Stomach (tissue), 9 donors: ENCODE measurements around the gene LRFN5. TPM values are rescaled to one million over a fixed set of nuclear protein-coding genes. Genes with fewer than 3 reads are reported as not detected.
A peak's percentile ranks its signal among the peaks of the same experiment; 100 is the strongest.

ENCODE experiments used
- DNase-seq, 2 donors: peaks; one replicate each; pipeline versions ENCODE4 v3.0.0 to v3.0.0-alpha.2; 2013 to 2019
- H3K27ac ChIP-seq, 5 donors: fragments of 200-600 bp in 4 of 5; sonication (generic) in 4 of 5; one replicate each; pipeline ENCODE4 v1.5.1; 2013 to 2019; ENCODE audit warnings: mild to moderate bottlenecking in 1 of 5, moderate library complexity in 1 of 5
- H3K27me3 ChIP-seq, 3 donors: fragments of 200-600 bp; sonication (generic); one replicate each; pipeline ENCODE4 v1.5.1; 2017 to 2019; ENCODE audit warnings: mixed run types in 1 of 3
- H3K36me3 ChIP-seq, 4 donors: fragments of 200-600 bp; sonication (generic); 1 replicate in 3 of 4; 2 replicates in 1 of 4; pipeline ENCODE4 v1.5.1; 2016 to 2019
- H3K4me1 ChIP-seq, 4 donors: fragments of 200-600 bp; sonication (generic); one replicate each; pipeline ENCODE4 v1.5.1; 2016 to 2019
- H3K4me3 ChIP-seq, 4 donors: fragments of 200-600 bp; sonication (generic) in 3 of 4; one replicate each; pipeline ENCODE4 v1.5.1; 2016 to 2019; ENCODE audit warnings: mild to moderate bottlenecking in 1 of 4
- H3K9me3 ChIP-seq, 4 donors: fragments of 200-600 bp; sonication (generic); one replicate each; pipeline ENCODE4 v1.5.1; 2016 to 2019
- EP300 ChIP-seq: sonication (generic); formaldehyde crosslinking; IDR thresholded peaks from one replicate; pipeline ENCODE4 v1.6.1; 2017; ENCODE audit warnings: antibody characterized with exemption
- POLR2A ChIP-seq, 4 donors: fragments of 450-650 bp; IDR thresholded peaks; one replicate each; pipeline ENCODE4 v1.6.1; 2016; ENCODE audit warnings: antibody characterized with exemption in 4 of 4, control low read depth in 2 of 4, mild to moderate bottlenecking in 1 of 4, moderate library complexity in 1 of 4
- POLR2AphosphoS5 ChIP-seq, 3 donors: sonication (generic); formaldehyde crosslinking; IDR thresholded peaks; one replicate each; pipeline ENCODE4 v1.6.1; 2016; ENCODE audit warnings: antibody characterized with exemption in 3 of 3
- WGBS, 5 donors: extraction: QIAGEN DNeasy Blood & Tissue Kit in 3 of 5; methylation state at CpG; one replicate each; pipeline versions ENCODE4 v1.1.5 to v1.1.7; 2013 to 2018; 5-methylcytosine and 5-hydroxymethylcytosine counted together
- intact Hi-C: fragments of 100-400 bp; cut with DNase I; formaldehyde crosslinking; loops from one replicate; pipeline ENCODE4 v1.15.1; 2023; ENCODE audit warnings: low total_unique reads
- polyA plus RNA-seq, 3 donors: library from polyadenylated mRNA; stranded (reverse); fragments of 200-250 nt; gene quantifications; one replicate each; pipeline ENCODE4 v1.2.3, GENCODE V29; 2013
- total RNA-seq, 5 donors: library from RNA; depleted of rRNA; stranded (reverse); fragments of >200 nt; gene quantifications; one replicate each; pipeline versions ENCODE4 v1.1.0 to v1.2.3, GENCODE V29; 2014 to 2016
- TF ChIP-seq, protein P1 (sequence below), 7 experiments: fragments of 450-650 bp in 4 of 7; fragments of 200-600 bp in 3 of 7; sonication (generic) in 3 of 7; IDR thresholded peaks; one replicate each; pipeline ENCODE4 v1.5.1; 2016 to 2019; ENCODE audit warnings: antibody characterized with exemption in 7 of 7, control low read depth in 2 of 7, mild to moderate bottlenecking in 1 of 7
- donor health status: healthy with polysubstance abuse.
- donor health status: Bipolar disorder and iron deficiency.
- donor health status: healthy.

Gene LRFN5
- total and polyA plus RNA-seq, 8 donors: 0.19 to 9.4 (median 0.58) TPM; not detected in 3

DNA sequence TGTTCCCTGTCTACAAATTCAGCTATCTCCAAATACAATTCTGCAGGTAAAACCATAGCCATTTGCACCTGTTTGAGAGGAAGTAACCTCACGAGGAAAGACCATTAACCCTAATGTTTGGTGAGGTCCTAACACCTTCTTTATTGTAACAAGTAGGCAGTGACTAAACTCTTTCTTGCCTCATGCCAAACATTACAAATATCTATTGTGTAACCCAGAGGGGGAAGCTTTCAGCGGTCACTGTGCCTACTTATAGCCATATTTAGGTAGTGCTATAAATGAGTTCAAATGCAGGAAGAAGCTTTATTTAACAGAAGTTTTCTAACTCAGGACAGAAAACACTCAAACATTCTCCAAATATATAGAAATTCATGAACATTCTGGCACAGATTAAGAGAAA lies 252.7 kb downstream of the LRFN5 start:
- no peak for DNase-seq
- Histone ChIP-seq H3K27me3 (no peaks in the 10 kb centered on the region), H3K4me3 (no peak overlapping the region), H3K9me3 (peaks cover 0 to under 1% (median 0%) of the 10 kb centered on the region in 4 donors), H3K4me1 (no peaks in the 10 kb centered on the region), H3K36me3 (no peaks in the 10 kb centered on the region), H3K27ac (no peak overlapping the region)
- 49 to 62% (median 56%) methylated on average over 2 of the region's 2 CpGs for WGBS, 5 donors
- intact Hi-C loops: no loop called here
- TF ChIP-seq POLR2AphosphoS5 (IDR thresholded peaks at IDR 0.05): no peak
- TF ChIP-seq, protein P1, sequence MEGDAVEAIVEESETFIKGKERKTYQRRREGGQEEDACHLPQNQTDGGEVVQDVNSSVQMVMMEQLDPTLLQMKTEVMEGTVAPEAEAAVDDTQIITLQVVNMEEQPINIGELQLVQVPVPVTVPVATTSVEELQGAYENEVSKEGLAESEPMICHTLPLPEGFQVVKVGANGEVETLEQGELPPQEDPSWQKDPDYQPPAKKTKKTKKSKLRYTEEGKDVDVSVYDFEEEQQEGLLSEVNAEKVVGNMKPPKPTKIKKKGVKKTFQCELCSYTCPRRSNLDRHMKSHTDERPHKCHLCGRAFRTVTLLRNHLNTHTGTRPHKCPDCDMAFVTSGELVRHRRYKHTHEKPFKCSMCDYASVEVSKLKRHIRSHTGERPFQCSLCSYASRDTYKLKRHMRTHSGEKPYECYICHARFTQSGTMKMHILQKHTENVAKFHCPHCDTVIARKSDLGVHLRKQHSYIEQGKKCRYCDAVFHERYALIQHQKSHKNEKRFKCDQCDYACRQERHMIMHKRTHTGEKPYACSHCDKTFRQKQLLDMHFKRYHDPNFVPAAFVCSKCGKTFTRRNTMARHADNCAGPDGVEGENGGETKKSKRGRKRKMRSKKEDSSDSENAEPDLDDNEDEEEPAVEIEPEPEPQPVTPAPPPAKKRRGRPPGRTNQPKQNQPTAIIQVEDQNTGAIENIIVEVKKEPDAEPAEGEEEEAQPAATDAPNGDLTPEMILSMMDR (IDR thresholded peaks at IDR 0.05): no peak
- TF ChIP-seq EP300: no peak
- no peak for TF ChIP-seq POLR2A (IDR thresholded peaks at IDR 0.05)

DNA sequence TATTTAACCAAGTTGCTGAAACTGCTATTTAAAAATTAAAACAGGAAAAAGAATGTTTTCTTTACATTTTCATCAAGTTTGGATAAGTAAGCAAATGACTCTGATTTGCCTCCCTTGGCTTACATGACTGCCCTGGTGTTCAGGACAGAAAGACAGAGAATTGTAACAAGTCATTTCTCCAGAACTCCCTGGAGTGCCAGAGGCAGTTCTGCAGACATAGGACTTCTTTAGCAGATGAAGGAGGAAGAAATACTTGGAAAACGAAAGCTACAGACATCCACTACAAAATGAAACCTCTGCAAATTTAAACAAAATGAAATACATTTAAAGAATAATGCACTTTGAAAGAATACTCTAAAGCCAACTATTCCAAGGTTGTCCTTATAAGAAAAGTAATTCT lies 253.9 kb downstream of the LRFN5 start:
- no peaks in the 10 kb centered on the region for H3K27me3 ChIP-seq
- no peaks in the 10 kb centered on the region for H3K36me3 ChIP-seq
- TF ChIP-seq POLR2AphosphoS5 (IDR thresholded peaks at IDR 0.05): no peak
- no peak overlapping the region for H3K4me3 ChIP-seq
- H3K9me3 ChIP-seq: no peaks in the 10 kb centered on the region
- intact Hi-C loops: no loop called here
- H3K4me1 ChIP-seq: no peaks in the 10 kb centered on the region
- no peak overlapping the region for H3K27ac ChIP-seq
- peak in 1 of 2 donors; percentile 6 for DNase-seq
- WGBS, 5 donors: 38 to 62% (median 55%) methylated on average over 1 of the region's 1 CpG

DNA sequence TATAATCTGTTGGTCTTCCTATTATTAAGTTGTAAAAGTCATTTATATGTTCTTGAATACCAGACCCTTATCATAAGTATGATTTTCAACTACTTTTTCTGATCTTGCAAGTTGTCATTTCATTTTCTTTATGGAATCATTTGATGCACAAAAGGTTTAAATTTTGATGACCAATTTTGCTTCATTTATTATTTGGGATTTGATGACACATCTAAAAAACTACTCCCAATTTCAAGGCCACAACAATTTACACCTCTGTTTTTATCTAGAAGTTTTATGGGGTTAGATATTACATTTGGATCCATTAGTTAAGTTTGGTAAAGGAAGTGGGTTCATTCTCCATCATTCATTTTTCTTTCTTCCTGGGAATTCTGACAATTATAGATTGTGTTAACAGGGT lies 259.2 kb downstream of the LRFN5 start:
- intact Hi-C loops: no loop called here
- no peaks in the 10 kb centered on the region for H3K36me3 ChIP-seq

DNA sequence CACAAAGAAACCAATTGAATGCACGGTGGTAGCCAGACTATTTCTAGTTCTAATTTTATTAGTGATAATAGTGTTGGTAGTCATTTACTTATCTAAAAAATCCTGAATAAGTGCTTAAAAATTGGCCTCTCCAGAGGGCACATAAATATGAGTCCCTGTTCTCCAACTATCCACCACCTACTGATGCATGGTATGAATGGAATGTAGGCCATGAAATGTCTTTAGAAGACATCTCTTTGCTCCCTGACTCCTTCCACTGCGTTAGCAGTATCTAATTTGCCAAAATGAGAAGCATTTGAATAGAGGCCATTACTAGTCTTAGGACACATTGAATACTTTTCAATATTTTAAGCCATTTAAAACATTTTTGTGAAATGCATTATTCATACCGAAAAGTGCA lies 261.7 kb downstream of the LRFN5 start:
- H3K9me3 ChIP-seq: no peaks in the 10 kb centered on the region
- no peaks in the 10 kb centered on the region for H3K27me3 ChIP-seq
- no peak for DNase-seq
- 67 to 79% (median 78%) methylated on average over 3 of the region's 3 CpGs for WGBS, 5 donors
- H3K4me3 ChIP-seq: no peak overlapping the region
- H3K36me3 ChIP-seq: no peaks in the 10 kb centered on the region
- no peak overlapping the region for H3K27ac ChIP-seq
- intact Hi-C loops: no loop called here
- no peaks in the 10 kb centered on the region for H3K4me1 ChIP-seq
- TF ChIP-seq POLR2A (IDR thresholded peaks at IDR 0.05) (no peak), EP300 (no peak), POLR2AphosphoS5 (IDR thresholded peaks at IDR 0.05) (no peak)
- TF ChIP-seq, protein P1 (IDR thresholded peaks at IDR 0.05): no peak

More for the DNA sequence above, 259.2 kb downstream of the LRFN5 start:
- Histone ChIP-seq H3K4me3 (no peak overlapping the region), H3K27me3 (no peaks in the 10 kb centered on the region), H3K9me3 (no peaks in the 10 kb centered on the region), H3K4me1 (no peaks in the 10 kb centered on the region), H3K27ac (no peak overlapping the region)
- DNase-seq: no peak
- TF ChIP-seq, protein P1 (IDR thresholded peaks at IDR 0.05): no peak
- TF ChIP-seq POLR2AphosphoS5 (IDR thresholded peaks at IDR 0.05): no peak
- TF ChIP-seq POLR2A (IDR thresholded peaks at IDR 0.05): no peak
- no peak for TF ChIP-seq EP300

DNA sequence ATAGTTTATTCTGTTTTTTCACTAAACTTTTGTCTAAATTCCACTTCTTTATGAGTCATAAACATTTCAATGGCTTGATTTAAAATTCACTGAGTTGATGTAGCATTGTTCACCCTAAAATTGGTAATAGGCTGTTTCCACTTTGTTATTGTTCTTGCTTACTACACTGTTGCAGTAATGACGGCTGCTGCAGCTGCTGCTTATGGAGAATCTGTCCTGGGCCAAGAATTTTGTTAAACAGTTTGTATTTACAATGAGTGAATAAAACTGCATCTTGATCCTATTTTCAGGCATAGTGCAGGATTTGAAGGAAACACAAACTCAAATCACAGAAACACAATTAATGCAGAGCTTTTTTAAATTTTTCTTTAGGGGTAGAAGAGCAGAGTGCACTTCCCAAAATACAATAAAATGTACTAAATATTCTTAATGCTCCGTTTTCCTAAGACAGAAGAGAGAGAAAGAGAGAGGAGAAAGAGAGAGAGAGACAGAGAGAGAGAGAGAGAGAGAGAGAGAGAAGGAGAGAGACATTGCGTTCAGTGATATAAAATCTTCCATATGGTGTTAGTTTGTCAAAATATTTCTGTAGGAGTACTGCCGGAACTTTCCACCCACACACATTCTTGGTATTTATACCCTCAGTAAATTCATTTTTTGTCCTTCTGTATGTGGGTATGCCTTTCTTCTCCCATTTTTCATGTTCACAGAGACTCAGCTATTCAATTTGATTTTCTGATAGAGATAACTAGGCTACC lies 266.4 kb downstream of the LRFN5 start:
- H3K27ac ChIP-seq: no peak overlapping the region
- H3K4me1 ChIP-seq: no peaks in the 10 kb centered on the region
- no peaks in the 10 kb centered on the region for H3K9me3 ChIP-seq
- no peaks in the 10 kb centered on the region for H3K36me3 ChIP-seq
- TF ChIP-seq POLR2AphosphoS5 (IDR thresholded peaks at IDR 0.05) (no peak), POLR2A (IDR thresholded peaks at IDR 0.05) (no peak), EP300 (no peak)
- TF ChIP-seq, protein P1 (IDR thresholded peaks at IDR 0.05): no peak
- intact Hi-C loops: no loop called here
- peak in 1 of 2 donors; percentile 43 for DNase-seq
- WGBS, 5 donors: 44 to 71% (median 55%) methylated on average over 4 of the region's 4 CpGs
- H3K4me3 ChIP-seq: no peak overlapping the region
- H3K27me3 ChIP-seq: no peaks in the 10 kb centered on the region
